Measurements from ENCODE around the gene SHQ1.

The SHQ1 gene

GRCh38 chr3:72847751-72848702 is at the start of gene SHQ1:
TSS of gene SHQ1 (minus strand) at chr3:72848445. CDS start at chr3:72848340, 105 bp downstream.
- peak; percentile 94 for DNase-seq (ENCODE audit: low spot score)

- DNase-seq (ENCODE audit: low spot score) = no peak
Measured at GRCh38 chr3:72897758-72898007, 49.4 kb upstream of the SHQ1 start.

- DNase-seq (ENCODE audit: low spot score) = no peak
Measured at GRCh38 chr3:72896996-72897757, 48.9 kb upstream of the SHQ1 start.

- DNase-seq (ENCODE audit: low spot score) = no peak
Measured at GRCh38 chr3:72894976-72895552, 46.8 kb upstream of the SHQ1 start.

- no peak for DNase-seq (ENCODE audit: low spot score)
Measured at GRCh38 chr3:72892870-72893269, 44.6 kb upstream of the SHQ1 start.

GRCh38 chr3:72892081-72892775 is 44.0 kb upstream of the SHQ1 start:
- no peak for DNase-seq (ENCODE audit: low spot score)

- no peak for DNase-seq (ENCODE audit: low spot score)
Measured at GRCh38 chr3:72891053-72891855, 43.0 kb upstream of the SHQ1 start.

GRCh38 chr3:72890166-72890925 is 42.1 kb upstream of the SHQ1 start:
- DNase-seq (ENCODE audit: low spot score) = no peak

GRCh38 chr3:72889310-72890165 is 41.3 kb upstream of the SHQ1 start:
- no peak for DNase-seq (ENCODE audit: low spot score)

GRCh38 chr3:72888546-72889309 is 40.5 kb upstream of the SHQ1 start:
- DNase-seq (ENCODE audit: low spot score) = no peak

- no peak for DNase-seq (ENCODE audit: low spot score)
Measured at GRCh38 chr3:72887705-72888545, 39.7 kb upstream of the SHQ1 start, which contains the start of gene GXYLT2. TSS of gene GXYLT2 (plus strand) at chr3:72888046. CDS start at chr3:72888234, 188 bp downstream.

- no peak for DNase-seq (ENCODE audit: low spot score)
Measured at GRCh38 chr3:72887343-72887704, 39.1 kb upstream of the SHQ1 start.

- no peak for DNase-seq (ENCODE audit: low spot score)
Measured at GRCh38 chr3:72872183-72872582, 23.9 kb upstream of the SHQ1 start.

GRCh38 chr3:72862314-72863090 is 14.3 kb upstream of the SHQ1 start:
- no peak for DNase-seq (ENCODE audit: low spot score)

GRCh38 chr3:72860846-72861245 is 12.6 kb upstream of the SHQ1 start:
- DNase-seq (ENCODE audit: low spot score) = no peak

- DNase-seq (ENCODE audit: low spot score) = no peak
Measured at GRCh38 chr3:72860053-72860452, 11.8 kb upstream of the SHQ1 start.

GRCh38 chr3:72855001-72855400 is 6.8 kb upstream of the SHQ1 start:
- no peak for DNase-seq (ENCODE audit: low spot score)
